Lung microvascular endothelial cell (primary cell): ENCODE results near the gene OR1J2. TPM values are rescaled to one million over a fixed set of nuclear protein-coding genes. Genes with fewer than 3 reads are reported as not detected.
A peak's percentile ranks its signal among the peaks of the same experiment; 100 is the strongest.
"Not testable (repeated sequence)": the region's sequence is repeated elsewhere in the genome, so short reads cannot be mapped to it uniquely, and the experiment has no call there.

Experiments
- DNase-seq, 2 donors: peaks; one replicate each; pipeline versions ENCODE4 v3.0.0 to v3.0.0-alpha.2; 2010; ENCODE audit warnings: low read depth in 2 of 2
- total RNA-seq: library from RNA; depleted of rRNA; stranded (reverse); fragments of >200 nt; gene quantifications from 2 replicates; pipeline ENCODE4 v1.2.1, GENCODE V29; 2014

The OR1J2 gene
- total RNA-seq, result not detected in 2 replicates

- DNase-seq, result no peak
Measured at GRCh38 chr9:122510502-122510901, at the start of gene OR1J2. TSS of gene OR1J2 (plus strand) at chr9:122510802. CDS start at chr9:122510802, 0 bp downstream.

GRCh38 chr9:122463828-122464632 is 46.6 kb upstream of the OR1J2 start:
- DNase-seq, result no peak

- DNase-seq, result peak; percentile 93 to 97
Measured at GRCh38 chr9:122464633-122465567, 45.7 kb upstream of the OR1J2 start.

- DNase-seq, result no peak
Measured at GRCh38 chr9:122466456-122466855, 44.1 kb upstream of the OR1J2 start.

- DNase-seq, result no peak
Measured at GRCh38 chr9:122468735-122469134, 41.9 kb upstream of the OR1J2 start.

GRCh38 chr9:122474561-122474960 is 36.0 kb upstream of the OR1J2 start:
- DNase-seq, result no peak

GRCh38 chr9:122475717-122476116 is 34.9 kb upstream of the OR1J2 start:
- no peak for DNase-seq

GRCh38 chr9:122477346-122477745 is 33.3 kb upstream of the OR1J2 start:
- no peak for DNase-seq

- DNase-seq, result no peak
Measured at GRCh38 chr9:122477826-122478225, 32.8 kb upstream of the OR1J2 start, which contains the start of gene OR1J1. TSS of gene OR1J1 (minus strand) at chr9:122477926. CDS start at chr9:122477926, 0 bp downstream.

- DNase-seq, result no peak
Measured at GRCh38 chr9:122479062-122479461, 31.5 kb upstream of the OR1J2 start.

GRCh38 chr9:122498883-122499288 is 11.7 kb upstream of the OR1J2 start:
- DNase-seq, result peak; percentile 53 to 68

- no peak for DNase-seq
Measured at GRCh38 chr9:122506964-122507363, 3.6 kb upstream of the OR1J2 start.

- no peak for DNase-seq
Measured at GRCh38 chr9:122518226-122518625, 7.6 kb downstream of the OR1J2 start.

- DNase-seq, result no peak
Measured at GRCh38 chr9:122518841-122519240, 8.2 kb downstream of the OR1J2 start, which contains the start of gene OR1J4. TSS of gene OR1J4 (plus strand) at chr9:122519141. CDS start at chr9:122519141, 0 bp downstream.

- DNase-seq, result no peak
Measured at GRCh38 chr9:122519376-122519775, 8.8 kb downstream of the OR1J2 start.

GRCh38 chr9:122526602-122527001 is 16.0 kb downstream of the OR1J2 start:
- no peak for DNase-seq

GRCh38 chr9:122527193-122527592 is 16.6 kb downstream of the OR1J2 start, which contains the start of gene OR1N1:
TSS of gene OR1N1 (minus strand) at chr9:122527293. CDS start at chr9:122527293, 0 bp downstream.
- no peak for DNase-seq

- not testable (repeated sequence) for DNase-seq
Measured at GRCh38 chr9:122531157-122531556, 20.6 kb downstream of the OR1J2 start.

GRCh38 chr9:122536134-122536533 is 25.5 kb downstream of the OR1J2 start:
- no peak for DNase-seq

GRCh38 chr9:122537066-122537465 is 26.5 kb downstream of the OR1J2 start:
- DNase-seq, result not testable (repeated sequence)

GRCh38 chr9:122538757-122539156 is 28.2 kb downstream of the OR1J2 start:
- DNase-seq, result no peak

GRCh38 chr9:122546196-122546595 is 35.6 kb downstream of the OR1J2 start:
- DNase-seq, result no peak
